K562 (cell line): ENCODE measurements around the gene PFKP.

Experiments used
- CTCF ChIP-seq, 3 experiments: IDR thresholded peaks in 2 of 3; conservative IDR thresholded peaks in 1 of 3; 2 replicates each; pipeline ENCODE4 v1.5.1; 2011 to 2012; ENCODE audit warnings: low read length in 3 of 3, mild to moderate bottlenecking in 3 of 3, control low read depth in 2 of 3, improper control_type of control experiment in 1 of 3, inconsistent platforms in 1 of 3, low read depth in 1 of 3, mixed read lengths in 1 of 3, moderate library complexity in 1 of 3; ENCODE audit not compliant: insufficient read depth in 2 of 3
- SMARCB1 ChIP-seq: IDR thresholded peaks from 2 replicates; pipeline ENCODE4 v1.6.1; 2011; ENCODE audit warnings: improper control_type of control experiment, low read depth; ENCODE audit not compliant: insufficient read length
- SPI1 ChIP-seq: IDR thresholded peaks from 2 replicates; pipeline ENCODE4 v1.6.1; 2011; ENCODE audit warnings: low read depth, low read length, control low read depth, borderline replicate concordance
- TCF15 ChIP-seq: fragments of 250-450 bp; sonication (Bioruptor Pico); IDR thresholded peaks from 2 replicates; pipeline ENCODE4 v1.8.0; 2022; ENCODE audit warnings: moderate library complexity, mild to moderate bottlenecking, inconsistent platforms
- ZNF785 ChIP-seq: fragments of 250-450 bp; sonication (Bioruptor Pico); IDR thresholded peaks from 2 replicates; pipeline ENCODE4 v1.4.0; 2020; ENCODE audit warnings: mild to moderate bottlenecking

GRCh38 chr10:3040069-3040468 lies 27.3 kb upstream of the PFKP start:
- no peak for TF ChIP-seq SMARCB1
- TF ChIP-seq CTCF (IDR thresholded peaks at IDR 0.05 in 2 of 3, conservative IDR thresholded peaks at IDR 0.05 in 1 of 3; ENCODE audit: insufficient read depth in 2 of 3, low read depth in 1 of 3, low read length in 3 of 3): no peak
- no peak for TF ChIP-seq SPI1
- TF ChIP-seq ZNF785: no peak
- TF ChIP-seq TCF15: no peak
